GM12892 (cell line): ENCODE measurements around the gene CERS6.

Experiments
- POLR2AphosphoS5 ChIP-seq: IDR thresholded peaks from 2 replicates; pipeline ENCODE4 v1.6.1; 2011; ENCODE audit warnings: low read depth, low read length, control low read depth
- TAF1 ChIP-seq: IDR thresholded peaks from 2 replicates; pipeline ENCODE4 v1.6.1; 2011; ENCODE audit warnings: low read depth, mild to moderate bottlenecking, control low read depth, low read length, borderline replicate concordance

GRCh38 chr2:168752361-168752760, 296.3 kb downstream of the CERS6 start:
- no peak for TF ChIP-seq POLR2AphosphoS5
- no peak for TF ChIP-seq TAF1
